Right atrium auricular region (tissue), 2 donors: ENCODE measurements around the gene FEZ2. TPM values are rescaled to one million over a fixed set of nuclear protein-coding genes. Genes with fewer than 3 reads are reported as not detected.
A peak's percentile ranks its signal among the peaks of the same experiment; 100 is the strongest.

ENCODE experiments used
- DNase-seq: peaks from one replicate; pipeline ENCODE4 v3.0.0-alpha.2; 2019; ENCODE audit warnings: low spot score
- H3K27ac ChIP-seq, 2 donors: fragments of 200-600 bp; sonication (generic); 1 replicate in 1 of 2; 2 replicates in 1 of 2; pipeline ENCODE4 v1.5.1; 2016 to 2019
- H3K27me3 ChIP-seq, 2 donors: fragments of 200-600 bp; sonication (generic); one replicate each; pipeline versions ENCODE4 v1.5.1 to v1.6.0; 2017 to 2019
- H3K36me3 ChIP-seq: fragments of 200-600 bp; sonication (generic); one replicate; pipeline ENCODE4 v1.5.1; 2016
- H3K4me1 ChIP-seq, 2 donors: fragments of 200-600 bp; sonication (generic); one replicate each; pipeline versions ENCODE4 v1.5.1 to v1.6.0; 2017 to 2019
- H3K4me3 ChIP-seq, 2 donors: fragments of 200-600 bp; sonication (generic); 1 replicate in 1 of 2; 2 replicates in 1 of 2; pipeline ENCODE4 v1.5.1; 2017 to 2019; ENCODE audit warnings: mild to moderate bottlenecking in 1 of 2, moderate library complexity in 1 of 2
- H3K9me3 ChIP-seq, 2 donors: fragments of 200-600 bp; sonication (generic); one replicate each; pipeline ENCODE4 v1.5.1; 2019
- total RNA-seq, 2 donors: library from RNA; depleted of rRNA; stranded (reverse); fragments of >200 nt; gene quantifications; one replicate each; pipeline ENCODE4 v1.1.0, GENCODE V29; 2016
- TF ChIP-seq, protein P1 (sequence below), 2 donors: fragments of 200-600 bp; sonication (generic); IDR thresholded peaks; one replicate each; pipeline ENCODE4 v1.5.1; 2019; ENCODE audit warnings: antibody characterized with exemption in 2 of 2

Gene FEZ2
- total RNA-seq, 2 donors from 2014 or later, result 30.3 to 81.5 TPM

DNA sequence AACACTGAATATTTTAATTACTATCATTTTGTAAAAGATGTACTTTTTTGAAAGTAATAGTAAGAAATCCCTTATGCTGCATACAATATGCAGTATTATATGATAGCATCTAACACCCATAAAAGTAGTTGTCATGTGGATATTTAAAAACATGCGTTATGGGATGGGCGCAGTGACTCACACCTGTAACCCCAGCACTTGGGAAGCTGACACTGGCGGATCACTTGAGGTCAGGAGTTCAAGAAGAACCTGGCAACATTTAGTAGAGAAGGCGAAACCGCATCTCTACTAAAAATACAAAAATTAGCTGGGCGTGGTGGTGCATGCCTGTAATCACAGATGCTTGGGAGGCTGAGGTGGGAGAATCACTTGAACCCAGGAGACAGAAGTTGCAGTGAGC is 88.9 kb downstream of the FEZ2 start:
- TF ChIP-seq, protein P1, sequence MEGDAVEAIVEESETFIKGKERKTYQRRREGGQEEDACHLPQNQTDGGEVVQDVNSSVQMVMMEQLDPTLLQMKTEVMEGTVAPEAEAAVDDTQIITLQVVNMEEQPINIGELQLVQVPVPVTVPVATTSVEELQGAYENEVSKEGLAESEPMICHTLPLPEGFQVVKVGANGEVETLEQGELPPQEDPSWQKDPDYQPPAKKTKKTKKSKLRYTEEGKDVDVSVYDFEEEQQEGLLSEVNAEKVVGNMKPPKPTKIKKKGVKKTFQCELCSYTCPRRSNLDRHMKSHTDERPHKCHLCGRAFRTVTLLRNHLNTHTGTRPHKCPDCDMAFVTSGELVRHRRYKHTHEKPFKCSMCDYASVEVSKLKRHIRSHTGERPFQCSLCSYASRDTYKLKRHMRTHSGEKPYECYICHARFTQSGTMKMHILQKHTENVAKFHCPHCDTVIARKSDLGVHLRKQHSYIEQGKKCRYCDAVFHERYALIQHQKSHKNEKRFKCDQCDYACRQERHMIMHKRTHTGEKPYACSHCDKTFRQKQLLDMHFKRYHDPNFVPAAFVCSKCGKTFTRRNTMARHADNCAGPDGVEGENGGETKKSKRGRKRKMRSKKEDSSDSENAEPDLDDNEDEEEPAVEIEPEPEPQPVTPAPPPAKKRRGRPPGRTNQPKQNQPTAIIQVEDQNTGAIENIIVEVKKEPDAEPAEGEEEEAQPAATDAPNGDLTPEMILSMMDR (IDR thresholded peaks at IDR 0.05), result no peak
- H3K27me3 ChIP-seq, result no peaks in the 10 kb centered on the region
- H3K36me3 ChIP-seq, result peaks cover 24% of the 10 kb centered on the region
- no peak overlapping the region for H3K4me3 ChIP-seq
- H3K27ac ChIP-seq, result no peak overlapping the region
- no peak for DNase-seq
- H3K9me3 ChIP-seq, result no peaks in the 10 kb centered on the region
- no peaks in the 10 kb centered on the region for H3K4me1 ChIP-seq

DNA sequence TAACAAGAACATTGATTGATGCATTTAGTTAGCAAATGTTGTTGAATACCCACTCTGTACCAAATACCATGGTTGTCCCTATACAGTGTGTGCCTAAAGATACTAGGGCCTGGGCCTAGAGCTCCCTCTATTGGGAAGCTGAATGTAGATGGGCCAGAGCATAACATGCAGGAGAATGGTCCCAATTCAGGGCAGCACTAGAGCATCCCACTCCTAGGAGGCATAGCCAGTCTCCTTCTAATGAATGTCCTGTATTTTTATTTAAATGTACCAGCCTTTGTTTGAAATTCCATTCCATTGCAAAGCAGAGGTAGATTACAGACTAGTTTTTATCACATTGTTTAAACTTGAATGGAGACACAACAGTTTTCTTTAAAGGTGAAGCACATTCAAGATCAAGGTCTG is 90.6 kb downstream of the FEZ2 start:
- peaks cover 12% of the 10 kb centered on the region for H3K36me3 ChIP-seq
- no peak for DNase-seq
- H3K4me3 ChIP-seq, result no peak overlapping the region
- TF ChIP-seq, protein P1 (IDR thresholded peaks at IDR 0.05), result peak; percentile 37 to 81
- no peaks in the 10 kb centered on the region for H3K9me3 ChIP-seq
- no peak overlapping the region for H3K27ac ChIP-seq
- no peaks in the 10 kb centered on the region for H3K27me3 ChIP-seq
- H3K4me1 ChIP-seq, result no peaks in the 10 kb centered on the region

Other genes starting within 250 kb of the FEZ2 start
- gene CRIM1, start 242.4 kb downstream of the FEZ2 start, total RNA-seq, result 10 to 100 TPM; 49.1 to 71.3 TPM
- 10 to 100 TPM; 12.3 to 16.9 TPM for gene VIT, start 98.5 kb upstream of the FEZ2 start, total RNA-seq